A673 (cell line): ENCODE results near the gene EFL1. TPM values are rescaled to one million over a fixed set of nuclear protein-coding genes. Genes with fewer than 3 reads are reported as not detected.
A peak's percentile ranks its signal among the peaks of the same experiment; 100 is the strongest.

Source experiments
- BruUV-seq: library from RNA; stranded (reverse); fragments of 400-500 nt; replicated peaks from 2 replicates; lab custom pipeline; 2021; lab: Mats Ljungman, UMichigan
- CTCF ChIA-PET: fragments of 300-600 bp; sonication (Branson Sonifier 250); formaldehyde crosslinking; loops from one replicate; lab custom pipeline; 2022; ENCODE audit warnings: antibody characterized with exemption; lab: Charles Lee
- POLR2A ChIA-PET: fragments of 300-600 bp; sonication (Branson Sonifier 250); formaldehyde crosslinking; loops from one replicate; lab custom pipeline; 2022; ENCODE audit warnings: antibody characterized with exemption; ENCODE audit not compliant: low non-redundant PET; lab: Charles Lee
- DNase-seq: peaks from one replicate; pipeline ENCODE4 v3.0.0-alpha.2; 2015; ENCODE audit warnings: low spot score
- H3K27ac ChIP-seq: fragments of 200-600 bp; sonication (generic); 2 replicates; pipeline ENCODE4 v1.5.1; 2016; ENCODE audit warnings: mixed run types, low read depth, mild to moderate bottlenecking, mixed read lengths, antibody characterized with exemption, low read length; ENCODE audit not compliant: poor library complexity, severe bottlenecking
- H3K27me3 ChIP-seq: fragments of 200-600 bp; sonication (generic); replicated peaks from 2 replicates; pipeline ENCODE4 v1.6.1; 2017; ENCODE audit warnings: mixed run types, low read depth, mild to moderate bottlenecking, mixed read lengths, antibody characterized with exemption, low read length; ENCODE audit not compliant: insufficient read depth, poor library complexity
- H3K36me3 ChIP-seq: fragments of 200-600 bp; sonication (generic); 2 replicates; pipeline ENCODE4 v1.6.1; 2016; ENCODE audit warnings: mixed run types, mild to moderate bottlenecking, mixed read lengths, antibody characterized with exemption, low read length; ENCODE audit not compliant: insufficient read depth, poor library complexity, severe bottlenecking
- H3K4me1 ChIP-seq: fragments of 200-600 bp; sonication (generic); 2 replicates; pipeline ENCODE4 v1.6.1; 2017; ENCODE audit warnings: mixed run types, mild to moderate bottlenecking, mixed read lengths, antibody characterized with exemption, low read length; ENCODE audit not compliant: insufficient read depth, poor library complexity, severe bottlenecking
- H3K4me3 ChIP-seq: fragments of 200-600 bp; sonication (generic); 2 replicates; pipeline ENCODE4 v1.5.1; 2016; ENCODE audit warnings: low read depth, mixed run types, mild to moderate bottlenecking, mixed read lengths, low read length; ENCODE audit not compliant: poor library complexity, severe bottlenecking
- H3K9me3 ChIP-seq: fragments of 200-600 bp; sonication (generic); 2 replicates; pipeline ENCODE4 v1.6.1; 2016; ENCODE audit warnings: mixed run types, low read depth, mild to moderate bottlenecking, mixed read lengths, antibody characterized with exemption, low read length; ENCODE audit not compliant: poor library complexity, severe bottlenecking
- CTCF ChIP-seq: fragments of 300-800, 200-600 bp; sonication (generic); conservative IDR thresholded peaks from 2 replicates; pipeline ENCODE4 v1.5.1; 2017; ENCODE audit warnings: low read depth, mild to moderate bottlenecking, antibody characterized with exemption, low read length, moderate library complexity, mixed read lengths
- EZH2 ChIP-seq: fragments of 200-600 bp; sonication (generic); IDR thresholded peaks from 2 replicates; pipeline ENCODE4 v1.6.1; 2017; ENCODE audit warnings: borderline replicate concordance, low read depth, mild to moderate bottlenecking, mixed read lengths, antibody characterized with exemption, low read length; ENCODE audit not compliant: poor library complexity, severe bottlenecking
- intact Hi-C: fragments of 100-400 bp; cut with micrococcal nuclease; formaldehyde crosslinking; loops from one replicate; pipeline ENCODE4 v1.10.0; 2022; ENCODE audit not compliant: unreplicated experiment
- total RNA-seq: library from RNA; stranded (reverse); gene quantifications from 2 replicates; pipeline ENCODE4 v1.2.3, GENCODE V29; 2021

EFL1 gene
- total RNA-seq, 1 experiment from 2014 or later, result 26.1 TPM

DNA sequence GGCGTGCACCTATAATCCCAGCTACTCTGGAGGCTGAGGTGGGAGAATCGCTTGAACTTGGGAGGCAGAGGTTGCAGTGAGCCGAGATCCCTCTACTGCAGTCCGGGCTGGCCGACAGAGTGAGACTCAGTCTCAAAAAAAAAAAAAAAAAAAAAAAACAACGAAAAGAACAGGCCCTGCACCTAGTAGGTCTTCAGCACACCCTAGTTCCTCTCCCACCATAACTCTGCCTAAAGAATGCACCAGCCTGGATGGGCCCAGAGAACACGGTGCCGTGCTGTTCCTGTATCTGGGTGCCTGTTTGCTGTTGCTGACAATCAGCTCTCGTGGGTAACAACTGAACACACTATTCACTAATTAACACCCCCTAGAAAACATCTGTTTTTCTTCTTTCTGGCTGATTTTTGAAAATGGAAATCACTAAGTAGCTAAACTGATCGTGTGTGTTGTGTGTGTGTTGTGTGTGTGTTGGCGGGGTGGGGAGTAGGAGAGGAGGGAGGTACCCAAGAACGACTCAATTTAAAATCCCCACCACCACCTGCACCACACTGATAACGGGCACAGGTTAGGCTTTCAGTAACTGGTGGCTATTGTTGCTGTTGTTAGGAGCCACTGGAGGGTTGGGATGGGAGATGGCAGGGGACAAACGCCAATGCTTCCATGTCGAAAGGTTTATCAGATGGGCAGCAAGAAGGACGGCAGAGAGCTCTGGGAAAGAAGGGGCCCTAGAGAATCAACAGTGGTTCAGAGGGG is 176.1 kb downstream of the EFL1 start:
- POLR2A ChIA-PET, result no interaction called here
- CTCF ChIA-PET, result no interaction called here
- DNase-seq, result no peak
- no peaks in the 10 kb centered on the region for H3K27me3 ChIP-seq
- H3K27ac ChIP-seq, result no peak overlapping the region
- no peaks in the 10 kb centered on the region for H3K9me3 ChIP-seq
- H3K4me3 ChIP-seq, result no peak overlapping the region
- H3K36me3 ChIP-seq, result no peaks in the 10 kb centered on the region
- no peaks in the 10 kb centered on the region for H3K4me1 ChIP-seq
- intact Hi-C loops, result no loop called here
- no TSS peak for BruUV-seq
- no peak for TF ChIP-seq EZH2
- no peak for TF ChIP-seq CTCF

- CTCF ChIA-PET, result no interaction called here
- POLR2A ChIA-PET, result no interaction called here
- intact Hi-C loops, result no loop called here
- BruUV-seq, result no TSS peak
- Histone ChIP-seq H3K4me3 (no peak overlapping the region), H3K27ac (no peak overlapping the region), H3K4me1 (no peaks in the 10 kb centered on the region), H3K9me3 (no peaks in the 10 kb centered on the region), H3K36me3 (no peaks in the 10 kb centered on the region), H3K27me3 (peaks cover 4% of the 10 kb centered on the region)
- peak; percentile 32 for DNase-seq
- TF ChIP-seq EZH2, result no peak
- TF ChIP-seq CTCF, result peak; percentile 38
Measured at GRCh38 chr15:82081914-82082762, 180.4 kb downstream of the EFL1 start.

DNA sequence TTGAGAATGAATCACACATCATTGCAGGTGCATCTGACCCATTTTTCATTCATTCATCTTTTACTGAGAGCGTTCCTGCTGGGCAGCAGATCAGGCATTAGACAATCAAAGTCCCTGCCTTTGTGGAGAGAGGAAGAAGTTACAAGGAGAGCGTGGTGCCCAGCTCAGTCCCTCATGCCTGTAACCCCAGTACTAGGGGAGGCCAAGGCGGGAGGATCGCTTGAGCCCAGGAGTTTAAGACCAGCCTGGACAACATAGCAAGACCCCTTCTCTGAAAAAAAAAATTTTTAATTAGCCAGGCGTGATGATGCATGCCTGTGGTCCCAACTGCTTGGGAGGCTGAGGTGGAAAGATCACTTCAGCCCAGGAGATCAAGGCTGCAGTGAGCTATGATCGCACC is 181.8 kb downstream of the EFL1 start:
- POLR2A ChIA-PET, result no interaction called here
- CTCF ChIA-PET, result no interaction called here
- Histone ChIP-seq H3K27ac (no peak overlapping the region), H3K36me3 (no peaks in the 10 kb centered on the region), H3K27me3 (peaks cover 4% of the 10 kb centered on the region), H3K4me1 (no peaks in the 10 kb centered on the region), H3K4me3 (no peak overlapping the region), H3K9me3 (no peaks in the 10 kb centered on the region)
- no peak for TF ChIP-seq CTCF
- intact Hi-C loops, result no loop called here
- no peak for DNase-seq
- no TSS peak for BruUV-seq

Other genes with a start within 250 kb of the EFL1 start
- gene MEX3B, start 216.7 kb downstream of the EFL1 start, total RNA-seq, result 5.5 and 6.9 TPM in 2 replicates
- gene SAXO2, start 84 bp upstream of the EFL1 start, total RNA-seq, result 1.5 and 1.9 TPM in 2 replicates
- gene GOLGA6L10, start 86.7 kb upstream of the EFL1 start, total RNA-seq, result 2.6 and 3.1 TPM in 2 replicates
- 3.8 and 5.4 TPM in 2 replicates for gene GOLGA6L9, start 167.1 kb upstream of the EFL1 start, total RNA-seq